MG63 (cell line): ENCODE data around the gene CASKIN2. TPM values are rescaled to one million over a fixed set of nuclear protein-coding genes. Genes with fewer than 3 reads are reported as not detected.

ENCODE experiments used
- DNase-seq: peaks from one replicate; pipeline ENCODE4 v3.0.0-alpha.2; 2020
- H3K27me3 ChIP-seq: fragments of 250-450 bp; sonication (Bioruptor Pico); 2 replicates; pipeline ENCODE4 v1.5.1; 2020; ENCODE audit warnings: mild to moderate bottlenecking, moderate library complexity
- H3K36me3 ChIP-seq: fragments of 250-450 bp; sonication (Bioruptor Pico); 2 replicates; pipeline ENCODE4 v1.5.1; 2020; ENCODE audit warnings: mild to moderate bottlenecking, moderate library complexity
- H3K4me3 ChIP-seq: fragments of 250-450 bp; sonication (Bioruptor Pico); 2 replicates; pipeline ENCODE4 v1.5.1; 2020; ENCODE audit warnings: mild to moderate bottlenecking, moderate library complexity
- H3K9me3 ChIP-seq: fragments of 250-450 bp; sonication (Bioruptor Pico); 2 replicates; pipeline ENCODE4 v1.5.1; 2020; ENCODE audit warnings: mild to moderate bottlenecking, moderate library complexity
- total RNA-seq: library from RNA; depleted of rRNA; stranded (reverse); fragments of >200 nt; shearing (Covaris generic); gene quantifications from 2 replicates; pipeline ENCODE4 v1.2.3, GENCODE V29; 2014; ENCODE audit warnings: low replicate concordance

CASKIN2 gene
- total RNA-seq, 1 experiment from 2014 or later, result 7.8 TPM

- no peak overlapping the region for H3K4me3 ChIP-seq
- no peaks in the 10 kb centered on the region for H3K27me3 ChIP-seq
- H3K9me3 ChIP-seq, result no peaks in the 10 kb centered on the region
- DNase-seq, result no peak
- H3K36me3 ChIP-seq, result peaks cover 55% of the 10 kb centered on the region
These were observed 13.1 kb downstream of the CASKIN2 start for GRCh38 chr17:75502072-75502720.

- H3K4me3 ChIP-seq, result no peak overlapping the region
- DNase-seq, result no peak
- H3K27me3 ChIP-seq, result no peaks in the 10 kb centered on the region
- no peaks in the 10 kb centered on the region for H3K9me3 ChIP-seq
- peaks cover 50% of the 10 kb centered on the region for H3K36me3 ChIP-seq
These were observed 13.8 kb downstream of the CASKIN2 start for GRCh38 chr17:75501378-75502071.

GRCh38 chr17:75500419-75501216 is 14.7 kb downstream of the CASKIN2 start:
- no peak for DNase-seq
- Histone ChIP-seq H3K27me3 (no peaks in the 10 kb centered on the region), H3K36me3 (peaks cover 46% of the 10 kb centered on the region), H3K4me3 (no peak overlapping the region), H3K9me3 (no peaks in the 10 kb centered on the region)

- Histone ChIP-seq H3K27me3 (no peaks in the 10 kb centered on the region), H3K36me3 (peaks cover 36% of the 10 kb centered on the region), H3K9me3 (no peaks in the 10 kb centered on the region), H3K4me3 (no peak overlapping the region)
- DNase-seq, result no peak
These were observed 15.9 kb downstream of the CASKIN2 start for GRCh38 chr17:75499313-75500022.

- H3K36me3 ChIP-seq, result peaks cover 30% of the 10 kb centered on the region
- H3K4me3 ChIP-seq, result no peak overlapping the region
- no peaks in the 10 kb centered on the region for H3K9me3 ChIP-seq
- no peaks in the 10 kb centered on the region for H3K27me3 ChIP-seq
- no peak for DNase-seq
These were observed 16.6 kb downstream of the CASKIN2 start for GRCh38 chr17:75498726-75499213.

- no peaks in the 10 kb centered on the region for H3K27me3 ChIP-seq
- no peak for DNase-seq
- no peaks in the 10 kb centered on the region for H3K9me3 ChIP-seq
- peaks cover 26% of the 10 kb centered on the region for H3K36me3 ChIP-seq
- H3K4me3 ChIP-seq, result no peak overlapping the region
These were observed 17.2 kb downstream of the CASKIN2 start for GRCh38 chr17:75498039-75498725.

- Histone ChIP-seq H3K36me3 (peaks cover 16% of the 10 kb centered on the region), H3K9me3 (no peaks in the 10 kb centered on the region), H3K4me3 (no peak overlapping the region), H3K27me3 (no peaks in the 10 kb centered on the region)
- DNase-seq, result no peak
These were observed 19.3 kb downstream of the CASKIN2 start for GRCh38 chr17:75496005-75496404.

- Histone ChIP-seq H3K4me3 (no peak overlapping the region), H3K27me3 (no peaks in the 10 kb centered on the region), H3K9me3 (no peaks in the 10 kb centered on the region), H3K36me3 (peaks cover 5% of the 10 kb centered on the region; the same call in 1 of the 2 replicates)
- DNase-seq, result no peak
These were observed 20.9 kb downstream of the CASKIN2 start for GRCh38 chr17:75494326-75494877.

GRCh38 chr17:75493476-75494129 is 21.7 kb downstream of the CASKIN2 start:
- DNase-seq, result no peak
- peaks cover 1% of the 10 kb centered on the region; the same call in 1 of the 2 replicates for H3K36me3 ChIP-seq
- H3K4me3 ChIP-seq, result no peak overlapping the region
- no peaks in the 10 kb centered on the region for H3K27me3 ChIP-seq
- H3K9me3 ChIP-seq, result no peaks in the 10 kb centered on the region

GRCh38 chr17:75492555-75493168 is 22.7 kb downstream of the CASKIN2 start:
- DNase-seq, result no peak
- Histone ChIP-seq H3K27me3 (no peaks in the 10 kb centered on the region), H3K4me3 (no peak overlapping the region), H3K36me3 (no peaks in the 10 kb centered on the region; the same call in 1 of the 2 replicates), H3K9me3 (no peaks in the 10 kb centered on the region)

GRCh38 chr17:75491680-75492079 is 23.7 kb downstream of the CASKIN2 start:
- H3K36me3 ChIP-seq, result no peaks in the 10 kb centered on the region; the same call in 1 of the 2 replicates
- H3K4me3 ChIP-seq, result no peak overlapping the region
- no peaks in the 10 kb centered on the region for H3K9me3 ChIP-seq
- no peaks in the 10 kb centered on the region for H3K27me3 ChIP-seq
- no peak for DNase-seq

- Histone ChIP-seq H3K9me3 (no peaks in the 10 kb centered on the region), H3K27me3 (no peaks in the 10 kb centered on the region), H3K4me3 (no peak overlapping the region), H3K36me3 (no peaks in the 10 kb centered on the region; the same call in 1 of the 2 replicates)
- DNase-seq, result no peak
These were observed 24.2 kb downstream of the CASKIN2 start for GRCh38 chr17:75490953-75491649.

- Histone ChIP-seq H3K27me3 (no peaks in the 10 kb centered on the region), H3K9me3 (no peaks in the 10 kb centered on the region), H3K36me3 (no peaks in the 10 kb centered on the region; the same call in 1 of the 2 replicates), H3K4me3 (no peak overlapping the region)
- no peak for DNase-seq
These were observed 25.1 kb downstream of the CASKIN2 start for GRCh38 chr17:75490173-75490743.

GRCh38 chr17:75489511-75489955 is 25.8 kb downstream of the CASKIN2 start:
- Histone ChIP-seq H3K36me3 (no peaks in the 10 kb centered on the region; the same call in 1 of the 2 replicates), H3K27me3 (no peaks in the 10 kb centered on the region), H3K9me3 (no peaks in the 10 kb centered on the region), H3K4me3 (no peak overlapping the region)
- no peak for DNase-seq
